ENCODE results near the gene IGFBP2. TPM values are rescaled to one million over a fixed set of nuclear protein-coding genes. Genes with fewer than 3 reads are reported as not detected.

IGFBP2 gene
- total RNA-seq, 4 donors from 2014 or later = 8.7 to 69.5 (median 28.2) TPM

DNA sequence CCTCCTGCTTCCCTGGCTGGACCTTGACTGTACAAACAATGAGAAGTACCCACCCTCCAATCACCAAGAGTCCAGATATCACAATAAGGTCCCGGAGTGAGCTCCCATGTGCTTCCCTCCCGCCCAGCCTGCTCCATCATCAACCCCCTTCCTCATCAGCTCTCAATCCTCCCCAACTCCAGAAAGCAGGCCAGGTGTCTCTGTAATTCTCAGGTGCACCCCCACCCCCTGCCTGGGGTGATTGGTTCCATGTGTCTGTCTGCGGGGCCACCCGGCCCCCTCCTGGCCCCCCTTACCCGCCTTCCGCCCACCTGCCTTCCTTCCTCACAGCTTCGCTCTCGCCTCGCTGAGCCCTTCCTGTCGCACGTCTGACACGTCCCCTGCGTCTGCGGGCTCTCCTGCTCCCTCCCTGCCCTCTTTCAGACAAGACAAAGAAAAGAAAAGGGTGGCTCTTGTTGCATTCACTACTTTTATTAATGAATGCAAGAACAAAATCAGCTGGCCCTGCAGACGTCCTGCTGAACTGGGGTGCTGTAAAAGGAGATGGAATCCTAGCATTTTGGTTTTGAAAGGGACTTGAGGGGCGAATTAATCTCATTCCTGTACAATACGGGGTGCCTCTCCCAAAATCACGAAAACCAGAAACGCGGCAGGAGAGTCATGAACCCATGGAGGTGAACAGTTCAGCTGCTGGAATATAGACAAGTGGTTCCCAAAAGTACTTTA lies 26.5 kb upstream of the IGFBP2 start:
- no peak overlapping the region for H3K4me3 ChIP-seq (ENCODE audit: low read depth, poor library complexity, severe bottlenecking)
- no peak for TF ChIP-seq POLR2A (IDR thresholded peaks at IDR 0.05)
- TF ChIP-seq, protein P1, sequence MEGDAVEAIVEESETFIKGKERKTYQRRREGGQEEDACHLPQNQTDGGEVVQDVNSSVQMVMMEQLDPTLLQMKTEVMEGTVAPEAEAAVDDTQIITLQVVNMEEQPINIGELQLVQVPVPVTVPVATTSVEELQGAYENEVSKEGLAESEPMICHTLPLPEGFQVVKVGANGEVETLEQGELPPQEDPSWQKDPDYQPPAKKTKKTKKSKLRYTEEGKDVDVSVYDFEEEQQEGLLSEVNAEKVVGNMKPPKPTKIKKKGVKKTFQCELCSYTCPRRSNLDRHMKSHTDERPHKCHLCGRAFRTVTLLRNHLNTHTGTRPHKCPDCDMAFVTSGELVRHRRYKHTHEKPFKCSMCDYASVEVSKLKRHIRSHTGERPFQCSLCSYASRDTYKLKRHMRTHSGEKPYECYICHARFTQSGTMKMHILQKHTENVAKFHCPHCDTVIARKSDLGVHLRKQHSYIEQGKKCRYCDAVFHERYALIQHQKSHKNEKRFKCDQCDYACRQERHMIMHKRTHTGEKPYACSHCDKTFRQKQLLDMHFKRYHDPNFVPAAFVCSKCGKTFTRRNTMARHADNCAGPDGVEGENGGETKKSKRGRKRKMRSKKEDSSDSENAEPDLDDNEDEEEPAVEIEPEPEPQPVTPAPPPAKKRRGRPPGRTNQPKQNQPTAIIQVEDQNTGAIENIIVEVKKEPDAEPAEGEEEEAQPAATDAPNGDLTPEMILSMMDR (IDR thresholded peaks at IDR 0.05) = no peak
- intact Hi-C loops (cut with DNase I; ENCODE audit: low total_unique reads) = no loop called here
- DNase-seq (ENCODE audit: low spot score in 2 of 2) = no peak
- WGBS, 2 donors = 60 to 64% methylated on average over 20 of the region's 20 CpGs

DNA sequence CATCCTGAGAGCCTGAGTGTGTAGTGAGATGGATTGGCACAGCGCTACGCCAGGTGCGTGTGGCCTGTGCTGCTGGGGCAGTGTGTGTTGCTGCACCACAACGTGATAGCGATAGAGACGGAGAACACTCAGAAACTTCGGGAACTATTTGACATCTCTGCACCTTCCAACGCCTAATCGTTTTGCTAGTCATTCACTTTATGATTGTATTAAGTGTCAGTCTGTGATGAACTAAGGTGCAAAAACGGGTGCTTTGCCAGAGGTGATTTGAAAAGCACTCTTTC lies 26.0 kb upstream of the IGFBP2 start:
- TF ChIP-seq, protein P1 (IDR thresholded peaks at IDR 0.05) = no peak
- TF ChIP-seq POLR2A (IDR thresholded peaks at IDR 0.05) = no peak
- H3K4me3 ChIP-seq (ENCODE audit: low read depth, poor library complexity, severe bottlenecking) = no peak overlapping the region
- no peak for DNase-seq (ENCODE audit: low spot score in 2 of 2)
- intact Hi-C loops (cut with DNase I; ENCODE audit: low total_unique reads) = no loop called here
- 91 to 93% methylated on average over 10 of the region's 10 CpGs for WGBS, 2 donors

DNA sequence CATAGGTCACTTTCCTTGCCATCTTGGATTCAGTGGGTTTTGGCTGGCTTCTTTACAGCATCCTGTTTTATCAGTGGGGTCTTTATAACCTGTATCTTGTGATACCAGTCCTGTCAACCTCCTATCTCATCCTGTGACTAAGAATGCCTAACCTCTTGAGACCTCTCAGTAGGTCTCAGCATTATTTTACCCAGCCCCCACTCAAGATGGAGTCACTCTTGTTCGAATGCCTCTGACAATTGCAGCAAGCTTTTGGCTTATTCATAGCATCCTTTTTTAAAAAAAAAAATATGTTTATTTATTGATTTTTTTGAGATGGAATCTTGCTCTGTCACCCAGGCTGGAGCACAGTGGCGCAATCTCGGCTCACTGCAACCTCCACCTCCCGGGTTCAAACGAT lies 24.7 kb upstream of the IGFBP2 start:
- no peak overlapping the region for H3K4me3 ChIP-seq (ENCODE audit: low read depth, poor library complexity, severe bottlenecking)
- TF ChIP-seq, protein P1 (IDR thresholded peaks at IDR 0.05) = no peak
- TF ChIP-seq POLR2A (IDR thresholded peaks at IDR 0.05) = no peak
- no peak for DNase-seq (ENCODE audit: low spot score in 2 of 2)
- intact Hi-C loops (cut with DNase I; ENCODE audit: low total_unique reads) = no loop called here
- 96 to 99% methylated on average over 5 of the region's 5 CpGs for WGBS, 2 donors

DNA sequence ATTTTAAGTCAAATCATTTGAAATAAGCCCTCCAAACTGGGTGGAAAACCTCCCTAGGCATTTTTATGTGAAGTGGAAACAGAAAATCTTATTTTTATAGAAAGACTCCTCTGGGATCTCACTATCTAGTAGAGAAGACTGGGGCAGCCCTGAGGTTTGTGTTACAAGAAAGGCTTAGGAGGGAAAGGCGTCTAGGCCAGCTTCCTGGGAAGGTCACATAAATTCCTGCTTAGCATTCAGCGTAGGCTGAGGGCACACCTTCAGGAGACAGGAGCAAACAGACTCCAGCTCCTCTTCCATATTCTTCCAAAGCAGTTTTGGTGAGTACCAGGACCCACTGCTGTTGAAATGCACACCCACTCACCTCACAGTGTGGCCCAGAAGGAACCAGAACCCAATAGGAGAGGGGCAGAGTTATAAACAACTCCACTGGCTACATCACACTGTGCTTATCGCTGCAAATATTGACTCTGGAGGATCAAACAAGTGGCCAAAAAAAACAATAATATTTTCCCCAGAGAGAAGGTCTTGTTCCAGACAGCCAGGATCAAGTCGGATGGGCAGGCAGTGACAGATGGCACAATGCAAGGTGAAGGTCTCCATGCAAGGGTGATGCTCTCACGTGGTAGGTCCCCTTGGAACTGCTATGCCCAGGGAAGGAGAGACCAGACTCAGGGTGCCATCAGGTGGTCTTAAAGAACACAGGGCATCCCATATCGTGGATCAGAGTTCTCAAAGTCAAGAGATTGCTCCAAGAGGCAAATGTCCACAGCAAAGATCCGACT lies 17.7 kb upstream of the IGFBP2 start:
- WGBS, 2 donors = 86 to 89% methylated on average over 7 of the region's 7 CpGs
- TF ChIP-seq, protein P1 (IDR thresholded peaks at IDR 0.05) = no peak
- TF ChIP-seq POLR2A (IDR thresholded peaks at IDR 0.05) = no peak
- no peak overlapping the region for H3K4me3 ChIP-seq (ENCODE audit: low read depth, poor library complexity, severe bottlenecking)
- intact Hi-C loops (cut with DNase I; ENCODE audit: low total_unique reads) = no loop called here
- no peak for DNase-seq (ENCODE audit: low spot score in 2 of 2)

DNA sequence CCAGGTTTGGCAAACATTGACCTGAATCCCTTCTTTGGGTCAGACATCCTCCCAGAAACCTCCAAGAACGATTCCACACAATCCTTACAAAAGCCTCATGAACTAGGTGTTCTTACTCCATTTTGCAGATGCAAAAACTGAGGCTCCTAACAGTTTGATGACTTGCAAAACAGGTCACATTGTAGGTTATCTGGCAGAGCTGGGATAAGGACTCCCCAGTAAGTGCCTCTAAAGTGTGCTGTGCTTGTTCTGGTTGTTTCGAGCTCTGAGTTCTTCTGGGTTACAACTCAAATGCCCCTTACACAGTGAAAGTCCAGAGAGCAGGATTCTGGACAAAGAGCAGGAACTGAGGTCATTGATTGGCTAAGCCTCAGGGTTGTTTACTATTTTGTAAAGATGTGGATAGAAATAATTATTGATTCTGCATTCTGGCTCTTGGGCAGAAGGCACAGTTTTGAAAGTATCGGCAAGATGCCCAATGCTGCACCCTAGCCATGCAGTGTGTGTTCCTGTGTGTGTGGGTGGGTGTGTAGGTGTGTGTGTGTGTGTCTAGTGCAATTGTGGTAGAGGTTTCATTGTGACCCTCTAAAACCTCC lies 17.0 kb upstream of the IGFBP2 start:
- DNase-seq (ENCODE audit: low spot score in 2 of 2) = no peak
- no peak overlapping the region for H3K4me3 ChIP-seq (ENCODE audit: low read depth, poor library complexity, severe bottlenecking)
- intact Hi-C loops (cut with DNase I; ENCODE audit: low total_unique reads) = no loop called here
- no peak for TF ChIP-seq POLR2A (IDR thresholded peaks at IDR 0.05)
- TF ChIP-seq, protein P1 (IDR thresholded peaks at IDR 0.05) = no peak
- WGBS, 2 donors = 87 to 93% methylated on average over 3 of the region's 3 CpGs
